NOMO-1 (cell line): Measurements from ENCODE around the gene YWHAE.
A peak's percentile ranks its signal among the peaks of the same experiment; 100 is the strongest.
"Not testable (repeated sequence)": the region's sequence is repeated elsewhere in the genome, so short reads cannot be mapped to it uniquely, and the experiment has no call there.

Experiments
- DNase-seq, 2 experiments: peaks; one replicate each; lab custom pipeline; 2025; ENCODE audit not compliant: unreplicated experiment in 2 of 2; lab: John Stamatoyannopoulos, UW

The YWHAE gene

GRCh38 chr17:1375615-1376014 is 24.4 kb downstream of the YWHAE start:
- DNase-seq, result no peak

- DNase-seq, result no peak
These were observed 25.4 kb downstream of the YWHAE start for GRCh38 chr17:1374431-1375177.

- DNase-seq, result no peak
These were observed 26.2 kb downstream of the YWHAE start for GRCh38 chr17:1373707-1374237.

- no peak for DNase-seq
These were observed 27.4 kb downstream of the YWHAE start for GRCh38 chr17:1372618-1373017.

- no peak for DNase-seq
These were observed 28.0 kb downstream of the YWHAE start for GRCh38 chr17:1371893-1372590.

GRCh38 chr17:1368588-1368987 is 31.4 kb downstream of the YWHAE start:
- DNase-seq, result no peak

GRCh38 chr17:1367351-1367745 is 32.7 kb downstream of the YWHAE start:
- DNase-seq, result no peak

- DNase-seq, result no peak
These were observed 33.8 kb downstream of the YWHAE start for GRCh38 chr17:1366234-1366633.

- peak; percentile 80 to 82 for DNase-seq
These were observed 34.5 kb downstream of the YWHAE start for GRCh38 chr17:1365445-1366039.

GRCh38 chr17:1362964-1363363 is 37.1 kb downstream of the YWHAE start:
- DNase-seq, result peak; percentile 82 to 98

- DNase-seq, result peak; percentile 25 to 49
These were observed 37.8 kb downstream of the YWHAE start for GRCh38 chr17:1362065-1362848.

GRCh38 chr17:1360975-1361374 is 39.0 kb downstream of the YWHAE start:
- no peak for DNase-seq

GRCh38 chr17:1360315-1360714 is 39.7 kb downstream of the YWHAE start:
- DNase-seq, result not testable (repeated sequence)

GRCh38 chr17:1354030-1354429 is 46.0 kb downstream of the YWHAE start:
- no peak for DNase-seq

- not testable (repeated sequence) for DNase-seq
These were observed 47.5 kb downstream of the YWHAE start for GRCh38 chr17:1352530-1352929.

GRCh38 chr17:1351971-1352370 is 48.1 kb downstream of the YWHAE start:
- DNase-seq, result no peak

GRCh38 chr17:1351275-1351674 is 48.7 kb downstream of the YWHAE start:
- no peak for DNase-seq

- no peak for DNase-seq
These were observed 52.3 kb downstream of the YWHAE start for GRCh38 chr17:1347589-1348323.

GRCh38 chr17:1344521-1344920 is 55.5 kb downstream of the YWHAE start:
- DNase-seq, result no peak

GRCh38 chr17:1343554-1343953 is 56.5 kb downstream of the YWHAE start:
- DNase-seq, result no peak
